IMR-90 (cell line): ENCODE measurements around the gene GLG1. TPM values are rescaled to one million over a fixed set of nuclear protein-coding genes. Genes with fewer than 3 reads are reported as not detected.

Experiments
- ATAC-seq: fragments of 200-7000 bp; cut with Tn5 transposase; 2 replicates; pipeline ENCODE4 v1.9.1; 2020; ENCODE audit warnings: low read depth, mild to moderate bottlenecking, moderate library complexity
- BruUV-seq: library from RNA; stranded (reverse); fragments of 400-500 nt; replicated peaks from 2 replicates; lab custom pipeline; 2021; lab: Mats Ljungman, UMichigan
- CTCF ChIA-PET: fragments of 300-600 bp; formaldehyde crosslinking; extraction: SDS; loops from one replicate; lab custom pipeline; 2021; ENCODE audit warnings: antibody characterized with exemption; lab: Yijun Ruan, JAX
- POLR2A ChIA-PET: fragments of 300-600 bp; sonication (Branson Sonifier 250); formaldehyde crosslinking; loops from one replicate; lab custom pipeline; 2022; ENCODE audit warnings: antibody characterized with exemption; ENCODE audit not compliant: unreplicated experiment; lab: Charles Lee
- DNase-seq: peaks from one replicate; pipeline ENCODE4 v3.0.0; 2013
- H2AFZ ChIP-seq: replicated peaks from 2 replicates; pipeline ENCODE3; 2013; ENCODE audit warnings: low read length, mild to moderate bottlenecking; ENCODE audit not compliant: poor library complexity
- H2AK5ac ChIP-seq: 2 replicates; pipeline ENCODE4 v1.6.1; 2013; ENCODE audit warnings: low read depth, low read length, inconsistent platforms
- H2AK9ac ChIP-seq: replicated peaks from 2 replicates; pipeline ENCODE3; 2013; ENCODE audit warnings: mild to moderate bottlenecking, low read depth, low read length, moderate library complexity; ENCODE audit not compliant: poor library complexity
- H2BK120ac ChIP-seq: 2 replicates; pipeline ENCODE4 v1.6.1; 2013; ENCODE audit warnings: low read depth, low read length, inconsistent platforms
- H2BK15ac ChIP-seq: 3 replicates; pipeline ENCODE4 v1.6.1; 2013; ENCODE audit warnings: low read depth, low read length, inconsistent platforms
- H2BK20ac ChIP-seq: 2 replicates; pipeline ENCODE4 v1.6.1; 2013; ENCODE audit warnings: low read depth, mild to moderate bottlenecking, inconsistent platforms, low read length, moderate library complexity
- H2BK5ac ChIP-seq: 2 replicates; pipeline ENCODE4 v1.6.1; 2013; ENCODE audit warnings: mild to moderate bottlenecking, low read depth, low read length, inconsistent platforms; ENCODE audit not compliant: poor library complexity, severe bottlenecking
- H3K14ac ChIP-seq: replicated peaks from 2 replicates; pipeline ENCODE4 v1.6.1; 2013; ENCODE audit warnings: low read depth, low read length, inconsistent platforms
- H3K18ac ChIP-seq: 2 replicates; pipeline ENCODE4 v1.6.1; 2013; ENCODE audit warnings: low read depth, low read length, control low read depth
- H3K23ac ChIP-seq: 2 replicates; pipeline ENCODE4 v1.6.1; 2013; ENCODE audit warnings: low read depth, low read length, inconsistent platforms
- H3K27ac ChIP-seq: 2 replicates; pipeline ENCODE4 v1.5.1; 2013; ENCODE audit warnings: mild to moderate bottlenecking, control low read depth, low read length; ENCODE audit not compliant: insufficient read depth
- H3K27me3 ChIP-seq: 2 replicates; pipeline ENCODE4 v1.6.1; 2013; ENCODE audit warnings: low read length; ENCODE audit not compliant: control insufficient read depth, insufficient read depth
- H3K36me3 ChIP-seq: 2 replicates; pipeline ENCODE4 v1.6.1; 2013; ENCODE audit warnings: low read length, mixed read lengths; ENCODE audit not compliant: control insufficient read depth, insufficient read depth
- H3K4ac ChIP-seq: 2 replicates; pipeline ENCODE4 v1.6.1; 2013; ENCODE audit warnings: low read depth, low read length, inconsistent platforms
- H3K4me1 ChIP-seq: 2 replicates; pipeline ENCODE4 v1.6.1; 2013; ENCODE audit warnings: low read length, mixed read lengths; ENCODE audit not compliant: control insufficient read depth, insufficient read depth
- H3K4me2 ChIP-seq: 2 replicates; pipeline ENCODE4 v1.6.1; 2013; ENCODE audit warnings: low read depth, mild to moderate bottlenecking, control low read depth, low read length, moderate library complexity
- H3K4me3 ChIP-seq: 2 replicates; pipeline ENCODE4 v1.5.1; 2013; ENCODE audit warnings: low read depth, mild to moderate bottlenecking, control low read depth, low read length, moderate library complexity; ENCODE audit not compliant: insufficient read depth
- H3K56ac ChIP-seq: 2 replicates; pipeline ENCODE4 v1.6.1; 2013; ENCODE audit warnings: low read length, inconsistent platforms; ENCODE audit not compliant: insufficient read depth; ENCODE audit errors: extremely low read depth
- H3K79me1 ChIP-seq, 2 experiments: 2 replicates each; pipeline ENCODE4 v1.6.1; 2013; ENCODE audit warnings: low read length in 2 of 2, inconsistent platforms in 1 of 2, low read depth in 1 of 2
- H3K9ac ChIP-seq: 2 replicates; pipeline ENCODE4 v1.6.1; 2013; ENCODE audit warnings: low read depth, low read length, control low read depth
- H3K9me1 ChIP-seq: 2 replicates; pipeline ENCODE4 v1.6.1; 2013; ENCODE audit warnings: low read length, inconsistent platforms; ENCODE audit not compliant: insufficient read depth
- H3K9me3 ChIP-seq: 2 replicates; pipeline ENCODE4 v1.6.1; 2013; ENCODE audit warnings: low read length; ENCODE audit not compliant: control insufficient read depth, insufficient read depth
- H4K20me1 ChIP-seq: 2 replicates; pipeline ENCODE4 v1.6.1; 2013; ENCODE audit warnings: low read length, inconsistent platforms; ENCODE audit not compliant: insufficient read depth
- H4K5ac ChIP-seq: 2 replicates; pipeline ENCODE4 v1.6.1; 2013; ENCODE audit warnings: mild to moderate bottlenecking, low read depth, low read length, control low read depth
- H4K8ac ChIP-seq, 2 experiments: 2 replicates each; pipeline ENCODE4 v1.6.1; 2013; ENCODE audit warnings: low read depth in 2 of 2, low read length in 2 of 2, control low read depth in 1 of 2, inconsistent platforms in 1 of 2
- H4K91ac ChIP-seq: 2 replicates; pipeline ENCODE4 v1.6.1; 2013; ENCODE audit warnings: low read depth, low read length, inconsistent platforms; ENCODE audit not compliant: insufficient read depth
- CHD1 ChIP-seq: IDR thresholded peaks from 2 replicates; pipeline ENCODE4 v1.6.1; 2012; ENCODE audit warnings: low read depth, low read length, improper control_type of control experiment
- CTCF ChIP-seq: conservative IDR thresholded peaks from 2 replicates; pipeline ENCODE4 v1.5.1; 2012; ENCODE audit warnings: mild to moderate bottlenecking, low read depth, low read length, improper control_type of control experiment
- ELK1 ChIP-seq: fragments of 150-350 bp; IDR thresholded peaks from 2 replicates; pipeline ENCODE4 v1.6.1; 2016; ENCODE audit warnings: low read depth, mild to moderate bottlenecking, low read length, moderate library complexity, borderline replicate concordance
- MAFK ChIP-seq: IDR thresholded peaks from 2 replicates; pipeline ENCODE4 v1.6.1; 2012; ENCODE audit warnings: low read depth, low read length, improper control_type of control experiment
- MAZ ChIP-seq: IDR thresholded peaks from 2 replicates; pipeline ENCODE4 v1.6.1; 2012; ENCODE audit warnings: low read depth, mild to moderate bottlenecking, low read length, improper control_type of control experiment, moderate library complexity, borderline replicate concordance
- MXI1 ChIP-seq: IDR thresholded peaks from 2 replicates; pipeline ENCODE4 v1.6.1; 2012; ENCODE audit warnings: low read depth, mild to moderate bottlenecking, low read length, moderate library complexity, borderline replicate concordance
- NFE2L2 ChIP-seq: fragments of 150-350 bp; IDR thresholded peaks from 2 replicates; pipeline ENCODE4 v1.6.1; 2016; ENCODE audit warnings: low read depth, mild to moderate bottlenecking, low read length
- POLR2A ChIP-seq: IDR thresholded peaks from 2 replicates; pipeline ENCODE4 v1.6.1; 2012; ENCODE audit warnings: mild to moderate bottlenecking, low read depth, low read length
- RAD21 ChIP-seq: IDR thresholded peaks from 2 replicates; pipeline ENCODE4 v1.6.1; 2012; ENCODE audit warnings: low read length, improper control_type of control experiment
- RFX5 ChIP-seq: IDR thresholded peaks from 2 replicates; pipeline ENCODE4 v1.8.0; 2012; ENCODE audit warnings: low read depth, mild to moderate bottlenecking, low read length, moderate library complexity
- WGBS, 2 experiments: methylation state at CpG; one replicate each; pipeline versions ENCODE4 v1.1.5 to v1.1.7; 2013; ENCODE audit warnings: missing lambda C conversion rate in 2 of 2; ENCODE audit not compliant: insufficient read length in 1 of 2; ENCODE audit errors: extremely low coverage in 2 of 2; 5-methylcytosine and 5-hydroxymethylcytosine counted together
- dilution Hi-C: fragments of 300-500 bp; cut with HindIII; formaldehyde crosslinking; loops from one replicate; pipeline ENCODE4 v1.14.3; 2018; ENCODE audit warnings: low sequenced_read_pairs; ENCODE audit not compliant: unreplicated experiment
- in situ Hi-C: fragments of 300-500 bp; cut with MboI; formaldehyde crosslinking; loops from 3 replicates; pipeline ENCODE4 v1.14.3; 2019; ENCODE audit warnings: low sequenced_read_pairs, inconsistent platforms, mixed read lengths
- intact Hi-C: fragments of 100-400 bp; cut with micrococcal nuclease; formaldehyde crosslinking; loops from 2 replicates; pipeline ENCODE4 v1.10.0; 2022
- polyA plus RNA-seq, 3 experiments: library from polyadenylated mRNA; depleted of rRNA; stranded (reverse); fragments of >200 nt; gene quantifications; 2 replicates each; pipeline ENCODE4 v1.2.3, GENCODE V29; 2012; ENCODE audit warnings: low replicate concordance in 1 of 3
- total RNA-seq: library from RNA; depleted of rRNA; stranded (reverse); fragments of >200 nt; gene quantifications from 2 replicates; pipeline ENCODE4 v1.2.3, GENCODE V29; 2012

Gene GLG1
- total and polyA plus RNA-seq, 2 of the 4 experiments (the other 2 are of a cell fraction): 91.0 to 107 TPM

- in situ Hi-C loops (no loop called here), intact Hi-C loops (no loop called here), dilution Hi-C loops (no loop called here)
- H3K9me3 ChIP-seq: no peaks in the 10 kb centered on the region
- no peak overlapping the region for H2AK9ac ChIP-seq
- H2BK5ac ChIP-seq: no peak overlapping the region
- H2BK20ac ChIP-seq: no peak overlapping the region
- BruUV-seq: no TSS peak
- H3K27ac ChIP-seq: no peak overlapping the region
- DNase-seq (no peak), ATAC-seq (no peak)
- no peaks in the 10 kb centered on the region for H3K4me1 ChIP-seq
- H3K4me2 ChIP-seq: no peak overlapping the region
- ChIA-PET CTCF (no interaction called here), POLR2A (interaction anchor here (0.7 kb wide), 1 partner anchor 185 kb away, joined by 12 read pairs; no protein-coding TSS in a partner anchor)
- H3K56ac ChIP-seq: no peak overlapping the region
- no peaks in the 10 kb centered on the region; the same call in 1 of the 2 replicates for H3K9me1 ChIP-seq
- no peak overlapping the region for H3K4me3 ChIP-seq
- H4K91ac ChIP-seq: no peak overlapping the region
- H3K79me1 ChIP-seq: peaks cover 0 to 7% of the 10 kb centered on the region in 2 experiments; a peak in 3 of 4 replicates
- no peak overlapping the region for H3K14ac ChIP-seq
- no peak overlapping the region for H4K5ac ChIP-seq
- no peak overlapping the region for H3K18ac ChIP-seq
- H4K8ac ChIP-seq: no peak overlapping the region
- no peaks in the 10 kb centered on the region for H4K20me1 ChIP-seq
- H3K23ac ChIP-seq: no peak overlapping the region
- no peak overlapping the region for H2BK120ac ChIP-seq
- H3K4ac ChIP-seq: no peak overlapping the region
- H3K36me3 ChIP-seq: peaks cover 47% of the 10 kb centered on the region
- 100% methylated on average over 1 of the region's 9 CpGs; no CpG with 5 or more reads in 1 of the 2 experiments for WGBS, 2 experiments
- no peak overlapping the region for H2AFZ ChIP-seq
- H3K9ac ChIP-seq: no peak overlapping the region
- H2AK5ac ChIP-seq: no peak overlapping the region
- TF ChIP-seq NFE2L2: no peak
- TF ChIP-seq CTCF: no peak
- no peak for TF ChIP-seq MAFK
- no peak for TF ChIP-seq POLR2A
- TF ChIP-seq MXI1: no peak
- TF ChIP-seq RAD21: no peak
- no peak for TF ChIP-seq ELK1
- no peak for TF ChIP-seq RFX5
- TF ChIP-seq MAZ: no peak
- TF ChIP-seq CHD1: no peak
- H2BK15ac ChIP-seq: no peak overlapping the region
- no peaks in the 10 kb centered on the region for H3K27me3 ChIP-seq
Measured at GRCh38 chr16:74461826-74462225, 145.1 kb downstream of the GLG1 start.
